Adipocyte (in vitro differentiated cells): ENCODE results near the gene CBLN3.
"Not testable (repeated sequence)": the region's sequence is repeated elsewhere in the genome, so short reads cannot be mapped to it uniquely, and the experiment has no call there.

Experiments
- DNase-seq: peaks from one replicate; pipeline ENCODE4 v3.0.0-alpha.2; 2015; ENCODE audit warnings: low read depth
- H3K27me3 ChIP-seq: replicated peaks from 2 replicates; pipeline ENCODE4 v1.7.0; 2013; ENCODE audit warnings: mild to moderate bottlenecking, low read length, moderate library complexity; ENCODE audit not compliant: control insufficient read depth, insufficient read depth
- H3K36me3 ChIP-seq: 2 replicates; pipeline ENCODE4 v1.7.0; 2013; ENCODE audit warnings: low read length, mild to moderate bottlenecking, moderate library complexity; ENCODE audit not compliant: control insufficient read depth, insufficient read depth, severe bottlenecking
- H3K4me1 ChIP-seq: 2 replicates; pipeline ENCODE4 v1.7.0; 2013; ENCODE audit warnings: mild to moderate bottlenecking, low read length, moderate library complexity; ENCODE audit not compliant: control insufficient read depth, insufficient read depth
- H3K4me3 ChIP-seq: 2 replicates; pipeline ENCODE4 v1.7.0; 2013; ENCODE audit warnings: mild to moderate bottlenecking, low read length, moderate library complexity
- H3K9ac ChIP-seq: 2 replicates; pipeline ENCODE4 v1.7.0; 2013; ENCODE audit warnings: mild to moderate bottlenecking, low read length, moderate library complexity
- H3K9me3 ChIP-seq: 2 replicates; pipeline ENCODE4 v1.7.0; 2013; ENCODE audit warnings: mild to moderate bottlenecking, low read length, moderate library complexity; ENCODE audit not compliant: control insufficient read depth

Gene CBLN3

GRCh38 chr14:24458736-24459135 lies 29.3 kb upstream of the CBLN3 start:
- H3K4me1 ChIP-seq, result no peaks in the 10 kb centered on the region

GRCh38 chr14:24456980-24457379 lies 27.5 kb upstream of the CBLN3 start:
- Histone ChIP-seq H3K4me3 (no peak overlapping the region), H3K9me3 (no peaks in the 10 kb centered on the region), H3K4me1 (no peaks in the 10 kb centered on the region), H3K27me3 (no peaks in the 10 kb centered on the region), H3K9ac (no peak overlapping the region), H3K36me3 (peaks cover 3% of the 10 kb centered on the region)
- no peak for DNase-seq

More at GRCh38 chr14:24458736-24459135, 29.3 kb upstream of the CBLN3 start:
- no peak for DNase-seq
- H3K9me3 ChIP-seq, result no peaks in the 10 kb centered on the region
- H3K27me3 ChIP-seq, result no peaks in the 10 kb centered on the region
- H3K36me3 ChIP-seq, result peaks cover 3% of the 10 kb centered on the region
- H3K9ac ChIP-seq, result no peak overlapping the region
- H3K4me3 ChIP-seq, result no peak overlapping the region

GRCh38 chr14:24450828-24451227 lies 21.4 kb upstream of the CBLN3 start:
- H3K4me3 ChIP-seq, H3K9me3 ChIP-seq, H3K9ac ChIP-seq, H3K36me3 ChIP-seq, H3K4me1 ChIP-seq, H3K27me3 ChIP-seq, DNase-seq: not testable (repeated sequence)

GRCh38 chr14:24443053-24443665 lies 13.7 kb upstream of the CBLN3 start:
- peaks cover 30% of the 10 kb centered on the region for H3K4me1 ChIP-seq
- peak; percentile 45 for DNase-seq

GRCh38 chr14:24442240-24443052 lies 13.0 kb upstream of the CBLN3 start, which contains the start of gene SDR39U1:
SDR39U1 (minus strand) TSS chr14:24442776; CDS start chr14:24442769, 7 bp downstream.
- peaks cover 30% of the 10 kb centered on the region for H3K4me1 ChIP-seq
- no peaks in the 10 kb centered on the region for H3K9me3 ChIP-seq
- peak within 1 kb of the TSS; percentile 96 for H3K9ac ChIP-seq
- no peaks in the 10 kb centered on the region for H3K27me3 ChIP-seq
- H3K36me3 ChIP-seq, result peaks cover 40% of the 10 kb centered on the region
- peak within 1 kb of the TSS; percentile 88 for H3K4me3 ChIP-seq
- peak; percentile 99 for DNase-seq

More at GRCh38 chr14:24443053-24443665, 13.7 kb upstream of the CBLN3 start:
- peaks cover 33% of the 10 kb centered on the region for H3K36me3 ChIP-seq
- H3K4me3 ChIP-seq, result peak overlapping the region; percentile 88
- no peaks in the 10 kb centered on the region for H3K27me3 ChIP-seq
- H3K9me3 ChIP-seq, result no peaks in the 10 kb centered on the region
- peak overlapping the region; percentile 96 for H3K9ac ChIP-seq

- H3K9me3 ChIP-seq, result no peaks in the 10 kb centered on the region
- peak overlapping the region; percentile 88 for H3K4me3 ChIP-seq
- DNase-seq, result no peak
- H3K4me1 ChIP-seq, result peaks cover 33% of the 10 kb centered on the region
- H3K36me3 ChIP-seq, result peaks cover 45% of the 10 kb centered on the region
- no peaks in the 10 kb centered on the region for H3K27me3 ChIP-seq
- peak overlapping the region; percentile 96 for H3K9ac ChIP-seq
Measured at GRCh38 chr14:24441904-24442239, 12.4 kb upstream of the CBLN3 start.

- Histone ChIP-seq H3K4me1 (peaks cover 36% of the 10 kb centered on the region), H3K4me3 (peak overlapping the region; percentile 88), H3K9me3 (no peaks in the 10 kb centered on the region), H3K9ac (peak overlapping the region; percentile 96), H3K36me3 (peaks cover 47% of the 10 kb centered on the region), H3K27me3 (no peaks in the 10 kb centered on the region)
- no peak for DNase-seq
Measured at GRCh38 chr14:24441485-24441884, 12.0 kb upstream of the CBLN3 start.

- H3K36me3 ChIP-seq, result peaks cover 54% of the 10 kb centered on the region
- peak overlapping the region; percentile 96 for H3K9ac ChIP-seq
- peak overlapping the region; percentile 88 for H3K4me3 ChIP-seq
- H3K9me3 ChIP-seq, result no peaks in the 10 kb centered on the region
- H3K4me1 ChIP-seq, result peaks cover 43% of the 10 kb centered on the region
- no peak for DNase-seq
- no peaks in the 10 kb centered on the region for H3K27me3 ChIP-seq
Measured at GRCh38 chr14:24440606-24441399, 11.3 kb upstream of the CBLN3 start.

- H3K36me3 ChIP-seq, result peaks cover 55% of the 10 kb centered on the region
- H3K4me3 ChIP-seq, result no peak overlapping the region
- no peaks in the 10 kb centered on the region for H3K9me3 ChIP-seq
- H3K27me3 ChIP-seq, result no peaks in the 10 kb centered on the region
- peak overlapping the region; percentile 96 for H3K9ac ChIP-seq
- peaks cover 45% of the 10 kb centered on the region for H3K4me1 ChIP-seq
- DNase-seq, result no peak
Measured at GRCh38 chr14:24439830-24440605, 10.6 kb upstream of the CBLN3 start.

GRCh38 chr14:24439257-24439656 lies 9.8 kb upstream of the CBLN3 start:
- Histone ChIP-seq H3K36me3 (peaks cover 55% of the 10 kb centered on the region), H3K9me3 (no peaks in the 10 kb centered on the region), H3K27me3 (no peaks in the 10 kb centered on the region), H3K4me3 (no peak overlapping the region), H3K9ac (peak overlapping the region; percentile 96), H3K4me1 (peaks cover 45% of the 10 kb centered on the region)
- DNase-seq, result no peak
